IMR-90 (cell line): ENCODE results near the gene NTRK3. TPM values are rescaled to one million over a fixed set of nuclear protein-coding genes. Genes with fewer than 3 reads are reported as not detected.

Source experiments
- ATAC-seq: fragments of 200-7000 bp; cut with Tn5 transposase; 2 replicates; pipeline ENCODE4 v1.9.1; 2020; ENCODE audit warnings: low read depth, mild to moderate bottlenecking, moderate library complexity
- BruUV-seq: library from RNA; stranded (reverse); fragments of 400-500 nt; replicated peaks from 2 replicates; lab custom pipeline; 2021; lab: Mats Ljungman, UMichigan
- CTCF ChIA-PET: fragments of 300-600 bp; formaldehyde crosslinking; extraction: SDS; loops from one replicate; lab custom pipeline; 2021; ENCODE audit warnings: antibody characterized with exemption; lab: Yijun Ruan, JAX
- POLR2A ChIA-PET: fragments of 300-600 bp; sonication (Branson Sonifier 250); formaldehyde crosslinking; loops from one replicate; lab custom pipeline; 2022; ENCODE audit warnings: antibody characterized with exemption; ENCODE audit not compliant: unreplicated experiment; lab: Charles Lee
- DNase-seq: peaks from one replicate; pipeline ENCODE4 v3.0.0; 2013
- H2AFZ ChIP-seq: replicated peaks from 2 replicates; pipeline ENCODE3; 2013; ENCODE audit warnings: low read length, mild to moderate bottlenecking; ENCODE audit not compliant: poor library complexity
- H2AK5ac ChIP-seq: 2 replicates; pipeline ENCODE4 v1.6.1; 2013; ENCODE audit warnings: low read depth, low read length, inconsistent platforms
- H2AK9ac ChIP-seq: replicated peaks from 2 replicates; pipeline ENCODE3; 2013; ENCODE audit warnings: mild to moderate bottlenecking, low read depth, low read length, moderate library complexity; ENCODE audit not compliant: poor library complexity
- H2BK120ac ChIP-seq: 2 replicates; pipeline ENCODE4 v1.6.1; 2013; ENCODE audit warnings: low read depth, low read length, inconsistent platforms
- H2BK15ac ChIP-seq: 3 replicates; pipeline ENCODE4 v1.6.1; 2013; ENCODE audit warnings: low read depth, low read length, inconsistent platforms
- H2BK20ac ChIP-seq: 2 replicates; pipeline ENCODE4 v1.6.1; 2013; ENCODE audit warnings: low read depth, mild to moderate bottlenecking, inconsistent platforms, low read length, moderate library complexity
- H2BK5ac ChIP-seq: 2 replicates; pipeline ENCODE4 v1.6.1; 2013; ENCODE audit warnings: mild to moderate bottlenecking, low read depth, low read length, inconsistent platforms; ENCODE audit not compliant: poor library complexity, severe bottlenecking
- H3K14ac ChIP-seq: replicated peaks from 2 replicates; pipeline ENCODE4 v1.6.1; 2013; ENCODE audit warnings: low read depth, low read length, inconsistent platforms
- H3K18ac ChIP-seq: 2 replicates; pipeline ENCODE4 v1.6.1; 2013; ENCODE audit warnings: low read depth, low read length, control low read depth
- H3K23ac ChIP-seq: 2 replicates; pipeline ENCODE4 v1.6.1; 2013; ENCODE audit warnings: low read depth, low read length, inconsistent platforms
- H3K27ac ChIP-seq: 2 replicates; pipeline ENCODE4 v1.5.1; 2013; ENCODE audit warnings: mild to moderate bottlenecking, control low read depth, low read length; ENCODE audit not compliant: insufficient read depth
- H3K27me3 ChIP-seq: 2 replicates; pipeline ENCODE4 v1.6.1; 2013; ENCODE audit warnings: low read length; ENCODE audit not compliant: control insufficient read depth, insufficient read depth
- H3K36me3 ChIP-seq: 2 replicates; pipeline ENCODE4 v1.6.1; 2013; ENCODE audit warnings: low read length, mixed read lengths; ENCODE audit not compliant: control insufficient read depth, insufficient read depth
- H3K4ac ChIP-seq: 2 replicates; pipeline ENCODE4 v1.6.1; 2013; ENCODE audit warnings: low read depth, low read length, inconsistent platforms
- H3K4me1 ChIP-seq: 2 replicates; pipeline ENCODE4 v1.6.1; 2013; ENCODE audit warnings: low read length, mixed read lengths; ENCODE audit not compliant: control insufficient read depth, insufficient read depth
- H3K4me2 ChIP-seq: 2 replicates; pipeline ENCODE4 v1.6.1; 2013; ENCODE audit warnings: low read depth, mild to moderate bottlenecking, control low read depth, low read length, moderate library complexity
- H3K4me3 ChIP-seq: 2 replicates; pipeline ENCODE4 v1.5.1; 2013; ENCODE audit warnings: low read depth, mild to moderate bottlenecking, control low read depth, low read length, moderate library complexity; ENCODE audit not compliant: insufficient read depth
- H3K56ac ChIP-seq: 2 replicates; pipeline ENCODE4 v1.6.1; 2013; ENCODE audit warnings: low read length, inconsistent platforms; ENCODE audit not compliant: insufficient read depth; ENCODE audit errors: extremely low read depth
- H3K79me1 ChIP-seq, 2 experiments: 2 replicates each; pipeline ENCODE4 v1.6.1; 2013; ENCODE audit warnings: low read length in 2 of 2, inconsistent platforms in 1 of 2, low read depth in 1 of 2
- H3K9ac ChIP-seq: 2 replicates; pipeline ENCODE4 v1.6.1; 2013; ENCODE audit warnings: low read depth, low read length, control low read depth
- H3K9me1 ChIP-seq: 2 replicates; pipeline ENCODE4 v1.6.1; 2013; ENCODE audit warnings: low read length, inconsistent platforms; ENCODE audit not compliant: insufficient read depth
- H3K9me3 ChIP-seq: 2 replicates; pipeline ENCODE4 v1.6.1; 2013; ENCODE audit warnings: low read length; ENCODE audit not compliant: control insufficient read depth, insufficient read depth
- H4K20me1 ChIP-seq: 2 replicates; pipeline ENCODE4 v1.6.1; 2013; ENCODE audit warnings: low read length, inconsistent platforms; ENCODE audit not compliant: insufficient read depth
- H4K5ac ChIP-seq: 2 replicates; pipeline ENCODE4 v1.6.1; 2013; ENCODE audit warnings: mild to moderate bottlenecking, low read depth, low read length, control low read depth
- H4K8ac ChIP-seq, 2 experiments: 2 replicates each; pipeline ENCODE4 v1.6.1; 2013; ENCODE audit warnings: low read depth in 2 of 2, low read length in 2 of 2, control low read depth in 1 of 2, inconsistent platforms in 1 of 2
- H4K91ac ChIP-seq: 2 replicates; pipeline ENCODE4 v1.6.1; 2013; ENCODE audit warnings: low read depth, low read length, inconsistent platforms; ENCODE audit not compliant: insufficient read depth
- MAFK ChIP-seq: IDR thresholded peaks from 2 replicates; pipeline ENCODE4 v1.6.1; 2012; ENCODE audit warnings: low read depth, low read length, improper control_type of control experiment
- MAZ ChIP-seq: IDR thresholded peaks from 2 replicates; pipeline ENCODE4 v1.6.1; 2012; ENCODE audit warnings: low read depth, mild to moderate bottlenecking, low read length, improper control_type of control experiment, moderate library complexity, borderline replicate concordance
- NFE2L2 ChIP-seq: fragments of 150-350 bp; IDR thresholded peaks from 2 replicates; pipeline ENCODE4 v1.6.1; 2016; ENCODE audit warnings: low read depth, mild to moderate bottlenecking, low read length
- POLR2A ChIP-seq: IDR thresholded peaks from 2 replicates; pipeline ENCODE4 v1.6.1; 2012; ENCODE audit warnings: mild to moderate bottlenecking, low read depth, low read length
- RAD21 ChIP-seq: IDR thresholded peaks from 2 replicates; pipeline ENCODE4 v1.6.1; 2012; ENCODE audit warnings: low read length, improper control_type of control experiment
- RCOR1 ChIP-seq: IDR thresholded peaks from 2 replicates; pipeline ENCODE4 v1.6.1; 2012; ENCODE audit warnings: mild to moderate bottlenecking, low read length, improper control_type of control experiment; ENCODE audit not compliant: insufficient replicate concordance
- USF2 ChIP-seq: fragments of 150-350 bp; IDR thresholded peaks from 2 replicates; pipeline ENCODE4 v1.6.1; 2017; ENCODE audit warnings: mild to moderate bottlenecking, antibody characterized with exemption, low read length, low read depth
- WGBS, 2 experiments: methylation state at CpG; one replicate each; pipeline versions ENCODE4 v1.1.5 to v1.1.7; 2013; ENCODE audit warnings: missing lambda C conversion rate in 2 of 2; ENCODE audit not compliant: insufficient read length in 1 of 2; ENCODE audit errors: extremely low coverage in 2 of 2; 5-methylcytosine and 5-hydroxymethylcytosine counted together
- dilution Hi-C: fragments of 300-500 bp; cut with HindIII; formaldehyde crosslinking; loops from one replicate; pipeline ENCODE4 v1.14.3; 2018; ENCODE audit warnings: low sequenced_read_pairs; ENCODE audit not compliant: unreplicated experiment
- in situ Hi-C: fragments of 300-500 bp; cut with MboI; formaldehyde crosslinking; loops from 3 replicates; pipeline ENCODE4 v1.14.3; 2019; ENCODE audit warnings: low sequenced_read_pairs, inconsistent platforms, mixed read lengths
- intact Hi-C: fragments of 100-400 bp; cut with micrococcal nuclease; formaldehyde crosslinking; loops from 2 replicates; pipeline ENCODE4 v1.10.0; 2022
- polyA plus RNA-seq, 3 experiments: library from polyadenylated mRNA; depleted of rRNA; stranded (reverse); fragments of >200 nt; gene quantifications; 2 replicates each; pipeline ENCODE4 v1.2.3, GENCODE V29; 2012; ENCODE audit warnings: low replicate concordance in 1 of 3
- total RNA-seq: library from RNA; depleted of rRNA; stranded (reverse); fragments of >200 nt; gene quantifications from 2 replicates; pipeline ENCODE4 v1.2.3, GENCODE V29; 2012

NTRK3 gene
- total and polyA plus RNA-seq, 2 of the 4 experiments (the other 2 are of a cell fraction) = under 0.01 to 0.15 TPM

- Histone ChIP-seq H4K8ac (no peak overlapping the region), H4K5ac (no peak overlapping the region), H2BK5ac (no peak overlapping the region), H3K27me3 (no peaks in the 10 kb centered on the region), H3K14ac (no peak overlapping the region), H2AK5ac (no peak overlapping the region), H2BK120ac (no peak overlapping the region), H3K4me2 (no peak overlapping the region), H3K27ac (no peak overlapping the region), H3K4ac (no peak overlapping the region), H3K79me1 (no peaks in the 10 kb centered on the region), H3K4me1 (no peaks in the 10 kb centered on the region), H2BK20ac (no peak overlapping the region), H2AK9ac (no peak overlapping the region), H3K56ac (no peak overlapping the region), H3K23ac (no peak overlapping the region), H3K9ac (no peak overlapping the region), H2BK15ac (no peak overlapping the region), H3K4me3 (no peak overlapping the region), H3K9me1 (no peaks in the 10 kb centered on the region), H4K91ac (no peak overlapping the region), H3K18ac (no peak overlapping the region), H2AFZ (no peak overlapping the region), H3K9me3 (peaks cover 17% of the 10 kb centered on the region), H4K20me1 (no peaks in the 10 kb centered on the region), H3K36me3 (no peaks in the 10 kb centered on the region)
- CTCF ChIA-PET = no interaction called here
- no TSS peak for BruUV-seq
- intact Hi-C loops (no loop called here), in situ Hi-C loops (no loop called here), dilution Hi-C loops (no loop called here)
- TF ChIP-seq USF2 (no peak), RAD21 (no peak), POLR2A (no peak), RCOR1 (no peak), NFE2L2 (no peak), MAZ (no peak), MAFK (no peak)
- WGBS, 2 experiments = 56% methylated on average over 2 of the region's 4 CpGs; no CpG with 5 or more reads in 1 of the 2 experiments
- POLR2A ChIA-PET = no interaction called here
- DNase-seq = no peak
- ATAC-seq = no peak
Measured at GRCh38 chr15:88089731-88090130, 166.8 kb downstream of the NTRK3 start.
